ENCODE measurements around the gene ZNF527.
"Not testable (repeated sequence)": the region's sequence is repeated elsewhere in the genome, so short reads cannot be mapped to it uniquely, and the experiment has no call there.

ZNF527 gene

DNA sequence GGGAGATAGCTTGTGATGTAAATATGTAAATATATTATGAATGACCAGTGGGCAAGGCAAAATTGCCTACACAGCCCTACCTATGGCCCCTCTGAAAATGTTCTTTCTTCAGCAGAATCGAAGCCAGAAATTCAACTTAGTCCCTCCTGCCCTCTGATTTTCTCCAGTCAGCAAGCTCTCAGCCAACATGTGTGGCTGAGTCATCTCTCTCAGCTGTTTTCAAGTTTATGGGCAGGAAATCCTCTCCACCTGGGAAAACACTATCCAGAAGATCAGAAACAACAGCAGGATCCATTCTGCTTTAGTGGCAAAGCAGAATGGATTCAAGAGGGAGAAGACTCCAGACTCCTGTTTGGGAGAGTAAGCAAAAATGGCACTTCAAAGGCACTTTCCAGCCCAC, 8.9 kb upstream of the ZNF527 start:
- H3K9me3 ChIP-seq (ENCODE audit: insufficient read depth, low read length, severe bottlenecking): peaks cover 40% of the 10 kb centered on the region
- ATAC-seq (ENCODE audit: insufficient read depth, low read depth) (no peak), DNase-seq (no peak)
- no peaks in the 10 kb centered on the region for H3K79me2 ChIP-seq (ENCODE audit: insufficient read depth, low read length)
- no peaks in the 10 kb centered on the region for H3K4me1 ChIP-seq (ENCODE audit: insufficient read depth, low read length)
- H3K36me3 ChIP-seq (ENCODE audit: insufficient read depth, low read length): peaks cover 80% of the 10 kb centered on the region
- no peaks in the 10 kb centered on the region for H3K27me3 ChIP-seq (ENCODE audit: insufficient read depth, low read length, poor library complexity)
- H3K9ac ChIP-seq (ENCODE audit: low read depth, low read length): no peak overlapping the region
- H4K20me1 ChIP-seq (ENCODE audit: insufficient read depth, low read length): no peaks in the 10 kb centered on the region
- no peak overlapping the region for H2AFZ ChIP-seq (ENCODE audit: low read depth, low read length)
- TF ChIP-seq, protein P1, sequence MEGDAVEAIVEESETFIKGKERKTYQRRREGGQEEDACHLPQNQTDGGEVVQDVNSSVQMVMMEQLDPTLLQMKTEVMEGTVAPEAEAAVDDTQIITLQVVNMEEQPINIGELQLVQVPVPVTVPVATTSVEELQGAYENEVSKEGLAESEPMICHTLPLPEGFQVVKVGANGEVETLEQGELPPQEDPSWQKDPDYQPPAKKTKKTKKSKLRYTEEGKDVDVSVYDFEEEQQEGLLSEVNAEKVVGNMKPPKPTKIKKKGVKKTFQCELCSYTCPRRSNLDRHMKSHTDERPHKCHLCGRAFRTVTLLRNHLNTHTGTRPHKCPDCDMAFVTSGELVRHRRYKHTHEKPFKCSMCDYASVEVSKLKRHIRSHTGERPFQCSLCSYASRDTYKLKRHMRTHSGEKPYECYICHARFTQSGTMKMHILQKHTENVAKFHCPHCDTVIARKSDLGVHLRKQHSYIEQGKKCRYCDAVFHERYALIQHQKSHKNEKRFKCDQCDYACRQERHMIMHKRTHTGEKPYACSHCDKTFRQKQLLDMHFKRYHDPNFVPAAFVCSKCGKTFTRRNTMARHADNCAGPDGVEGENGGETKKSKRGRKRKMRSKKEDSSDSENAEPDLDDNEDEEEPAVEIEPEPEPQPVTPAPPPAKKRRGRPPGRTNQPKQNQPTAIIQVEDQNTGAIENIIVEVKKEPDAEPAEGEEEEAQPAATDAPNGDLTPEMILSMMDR (IDR thresholded peaks at IDR 0.05; ENCODE audit: borderline replicate concordance, extremely low read depth, low read length, poor library complexity, severe bottlenecking): no peak
- no peak for TF ChIP-seq EZH2 (IDR thresholded peaks at IDR 0.05; ENCODE audit: borderline replicate concordance, low read depth, low read length, severe bottlenecking)
- no peak overlapping the region for H3K4me2 ChIP-seq (ENCODE audit: insufficient read depth, low read length)
- no peak overlapping the region for H3K4me3 ChIP-seq (ENCODE audit: low read depth in 1 of 2, low read length in 2 of 2)
- H3K27ac ChIP-seq (ENCODE audit: low read length): no peak overlapping the region

DNA sequence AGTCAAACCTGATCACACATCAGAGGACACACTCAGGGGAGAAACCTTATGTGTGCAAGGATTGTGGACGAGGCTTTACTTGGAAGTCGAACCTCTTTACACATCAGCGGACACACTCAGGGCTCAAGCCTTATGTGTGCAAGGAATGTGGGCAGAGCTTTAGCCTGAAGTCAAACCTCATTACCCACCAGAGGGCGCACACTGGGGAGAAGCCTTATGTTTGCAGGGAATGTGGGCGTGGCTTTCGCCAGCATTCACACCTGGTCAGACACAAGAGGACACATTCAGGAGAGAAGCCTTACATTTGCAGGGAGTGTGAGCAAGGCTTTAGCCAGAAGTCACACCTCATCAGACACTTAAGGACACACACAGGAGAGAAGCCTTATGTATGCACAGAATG, 8.2 kb upstream of the ZNF527 start:
- Histone ChIP-seq H3K4me2 (ENCODE audit: insufficient read depth, low read length) (no peak overlapping the region), H3K4me3 (ENCODE audit: low read depth in 1 of 2, low read length in 2 of 2) (no peak overlapping the region), H3K27me3 (ENCODE audit: insufficient read depth, low read length, poor library complexity) (no peaks in the 10 kb centered on the region), H4K20me1 (ENCODE audit: insufficient read depth, low read length) (no peaks in the 10 kb centered on the region), H3K79me2 (ENCODE audit: insufficient read depth, low read length) (no peaks in the 10 kb centered on the region), H3K36me3 (ENCODE audit: insufficient read depth, low read length) (peaks cover 74% of the 10 kb centered on the region), H3K9ac (ENCODE audit: low read depth, low read length) (no peak overlapping the region), H3K9me3 (ENCODE audit: insufficient read depth, low read length, severe bottlenecking) (peaks cover 40% of the 10 kb centered on the region), H2AFZ (ENCODE audit: low read depth, low read length) (no peak overlapping the region), H3K27ac (ENCODE audit: low read length) (no peak overlapping the region), H3K4me1 (ENCODE audit: insufficient read depth, low read length) (no peaks in the 10 kb centered on the region)
- TF ChIP-seq, protein P1 (IDR thresholded peaks at IDR 0.05; ENCODE audit: borderline replicate concordance, extremely low read depth, low read length, poor library complexity, severe bottlenecking): no peak
- TF ChIP-seq EZH2 (IDR thresholded peaks at IDR 0.05; ENCODE audit: borderline replicate concordance, low read depth, low read length, severe bottlenecking): no peak
- ATAC-seq (ENCODE audit: insufficient read depth, low read depth) (no peak), DNase-seq (no peak)

DNA sequence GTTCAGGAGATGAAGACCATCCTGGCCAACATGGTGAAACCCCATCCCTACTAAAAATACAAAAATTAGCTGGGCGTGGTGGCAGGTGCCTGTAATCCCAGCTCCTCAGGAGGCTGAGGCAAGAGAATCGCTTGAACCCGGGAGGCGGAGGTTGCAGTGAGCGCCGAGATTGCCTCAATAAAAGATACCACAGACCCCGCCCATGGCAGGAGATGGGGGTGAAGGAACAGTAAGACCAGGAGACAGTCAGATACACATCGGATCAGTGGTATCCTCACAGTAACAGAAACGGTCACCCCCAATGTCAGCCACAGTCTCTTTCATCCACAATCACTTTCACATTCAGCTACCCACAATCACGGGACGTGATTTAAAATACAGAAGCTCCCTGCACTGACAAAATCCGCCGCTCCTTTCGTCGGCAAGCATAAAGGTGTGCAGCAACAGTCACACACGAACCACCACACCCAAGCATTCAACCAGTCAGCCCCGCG, 466 bp upstream of the ZNF527 start:
- H3K9me3 ChIP-seq (ENCODE audit: insufficient read depth, low read length, severe bottlenecking): peaks cover 16% of the 10 kb centered on the region
- DNase-seq (peak; percentile 63), ATAC-seq (ENCODE audit: insufficient read depth, low read depth) (peak; percentile 39)
- H3K36me3 ChIP-seq (ENCODE audit: insufficient read depth, low read length): peaks cover 26% of the 10 kb centered on the region
- not testable (repeated sequence) for H4K20me1 ChIP-seq (ENCODE audit: insufficient read depth, low read length); H3K27me3 ChIP-seq (ENCODE audit: insufficient read depth, low read length, poor library complexity)
- peak overlapping the region; percentile 71 for H3K27ac ChIP-seq (ENCODE audit: low read length)
- H3K4me2 ChIP-seq (ENCODE audit: insufficient read depth, low read length): peak overlapping the region; percentile 69
- peak overlapping the region; percentile 35 to 81; a peak in 3 of 4 replicates for H3K4me3 ChIP-seq (ENCODE audit: low read depth in 1 of 2, low read length in 2 of 2)
- peak overlapping the region; percentile 64 for H3K9ac ChIP-seq (ENCODE audit: low read depth, low read length)
- H3K79me2 ChIP-seq (ENCODE audit: insufficient read depth, low read length): peaks cover 25% of the 10 kb centered on the region
- peaks cover 29% of the 10 kb centered on the region for H3K4me1 ChIP-seq (ENCODE audit: insufficient read depth, low read length)
- H2AFZ ChIP-seq (ENCODE audit: low read depth, low read length): peak overlapping the region; percentile 86

DNA sequence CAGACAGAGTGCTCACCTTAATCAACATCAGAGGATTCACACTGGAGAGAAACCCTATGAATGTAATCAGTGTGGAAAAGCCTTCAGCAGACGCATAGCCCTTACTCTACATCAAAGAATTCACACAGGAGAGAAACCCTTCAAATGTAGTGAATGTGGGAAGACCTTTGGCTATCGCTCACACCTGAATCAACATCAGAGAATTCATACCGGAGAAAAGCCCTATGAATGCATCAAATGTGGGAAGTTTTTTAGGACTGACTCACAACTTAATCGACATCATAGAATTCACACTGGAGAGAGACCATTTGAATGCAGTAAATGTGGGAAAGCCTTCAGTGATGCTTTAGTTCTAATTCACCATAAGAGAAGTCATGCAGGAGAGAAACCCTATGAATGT, 18.3 kb downstream of the ZNF527 start:
- H3K4me2 ChIP-seq (ENCODE audit: insufficient read depth, low read length): no peak overlapping the region
- ATAC-seq (ENCODE audit: insufficient read depth, low read depth) (no peak), DNase-seq (no peak)
- H3K4me3 ChIP-seq (ENCODE audit: low read depth in 1 of 2, low read length in 2 of 2): no peak overlapping the region
- peaks cover 60% of the 10 kb centered on the region for H3K9me3 ChIP-seq (ENCODE audit: insufficient read depth, low read length, severe bottlenecking)
- peaks cover 50% of the 10 kb centered on the region for H3K36me3 ChIP-seq (ENCODE audit: insufficient read depth, low read length)
- H2AFZ ChIP-seq (ENCODE audit: low read depth, low read length): no peak overlapping the region
- H3K4me1 ChIP-seq (ENCODE audit: insufficient read depth, low read length): no peaks in the 10 kb centered on the region
- H3K9ac ChIP-seq (ENCODE audit: low read depth, low read length): no peak overlapping the region
- no peak for TF ChIP-seq EZH2 (IDR thresholded peaks at IDR 0.05; ENCODE audit: borderline replicate concordance, low read depth, low read length, severe bottlenecking)
- TF ChIP-seq, protein P1 (IDR thresholded peaks at IDR 0.05; ENCODE audit: borderline replicate concordance, extremely low read depth, low read length, poor library complexity, severe bottlenecking): no peak
- H3K27me3 ChIP-seq (ENCODE audit: insufficient read depth, low read length, poor library complexity): no peaks in the 10 kb centered on the region
- no peak overlapping the region for H3K27ac ChIP-seq (ENCODE audit: low read length)
- H4K20me1 ChIP-seq (ENCODE audit: insufficient read depth, low read length): no peaks in the 10 kb centered on the region
- H3K79me2 ChIP-seq (ENCODE audit: insufficient read depth, low read length): no peaks in the 10 kb centered on the region

DNA sequence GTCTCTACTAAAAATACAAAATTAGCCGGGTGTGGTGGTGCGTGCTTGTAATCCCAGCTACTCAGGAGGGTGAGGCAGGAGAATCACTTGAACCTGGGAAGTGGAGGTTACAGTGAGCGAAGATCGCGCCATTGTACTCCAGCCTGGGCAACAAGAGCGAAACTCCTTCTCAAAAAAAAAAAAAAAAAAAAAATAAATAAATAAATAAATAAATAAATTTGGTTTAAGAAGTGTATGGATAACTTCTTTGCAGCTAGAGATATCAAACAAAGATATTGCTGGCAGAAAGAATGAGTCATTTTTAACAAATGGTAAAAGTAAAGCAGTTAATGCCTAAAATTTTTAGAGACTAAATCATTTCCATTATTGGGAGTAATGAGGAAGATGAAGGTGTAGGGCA, 20.5 kb downstream of the ZNF527 start:
- not testable (repeated sequence) for H3K9ac ChIP-seq (ENCODE audit: low read depth, low read length); H3K4me1 ChIP-seq (ENCODE audit: insufficient read depth, low read length); H3K4me2 ChIP-seq (ENCODE audit: insufficient read depth, low read length); H3K27ac ChIP-seq (ENCODE audit: low read length); ATAC-seq (ENCODE audit: insufficient read depth, low read depth); H3K79me2 ChIP-seq (ENCODE audit: insufficient read depth, low read length); DNase-seq; H3K4me3 ChIP-seq (ENCODE audit: low read depth in 1 of 2, low read length in 2 of 2); H2AFZ ChIP-seq (ENCODE audit: low read depth, low read length); H4K20me1 ChIP-seq (ENCODE audit: insufficient read depth, low read length); H3K27me3 ChIP-seq (ENCODE audit: insufficient read depth, low read length, poor library complexity)
- Histone ChIP-seq H3K36me3 (ENCODE audit: insufficient read depth, low read length) (peaks cover 30% of the 10 kb centered on the region), H3K9me3 (ENCODE audit: insufficient read depth, low read length, severe bottlenecking) (peaks cover 45% of the 10 kb centered on the region)

Measured in DND-41 (cell line).